ENCODE data around the gene FER.

The FER gene

GRCh38 chr5:108937221-108937620 lies 189.5 kb downstream of the FER start:
- Histone ChIP-seq H3K4me1 (ENCODE audit: insufficient read depth, low read length, severe bottlenecking) (no peaks in the 10 kb centered on the region), H3K9me2 (ENCODE audit: low read depth, low read length) (no peaks in the 10 kb centered on the region), H3K9ac (ENCODE audit: low read length) (no peak overlapping the region), H3K4me2 (ENCODE audit: low read length) (no peak overlapping the region), H3F3A (ENCODE audit: insufficient read depth, low read length) (no peaks in the 10 kb centered on the region), H3K9me3 (ENCODE audit: low read length) (no peaks in the 10 kb centered on the region), H3K36me3 (ENCODE audit: insufficient read depth, low read length) (no peaks in the 10 kb centered on the region), H3K4me3 (ENCODE audit: low read depth, low read length, poor library complexity, severe bottlenecking) (no peak overlapping the region), H3K27me3 (ENCODE audit: insufficient read depth, low read length) (no peaks in the 10 kb centered on the region), H2AFZ (ENCODE audit: low read length) (no peak overlapping the region), H3K79me2 (ENCODE audit: insufficient read depth, low read length) (no peaks in the 10 kb centered on the region), H3K27ac (ENCODE audit: low read depth, low read length, poor library complexity, severe bottlenecking) (no peak overlapping the region), H4K20me1 (ENCODE audit: insufficient read depth, low read length) (no peaks in the 10 kb centered on the region)
- TF ChIP-seq CTCF (IDR thresholded peaks at IDR 0.05; ENCODE audit: low read length) (no peak), EZH2 (IDR thresholded peaks at IDR 0.05; ENCODE audit: borderline replicate concordance, low read length) (no peak)

- Histone ChIP-seq H3K79me2 (ENCODE audit: insufficient read depth, low read length) (no peaks in the 10 kb centered on the region), H3K9ac (ENCODE audit: low read length) (no peak overlapping the region), H3K4me2 (ENCODE audit: low read length) (no peak overlapping the region), H3K4me1 (ENCODE audit: insufficient read depth, low read length, severe bottlenecking) (no peaks in the 10 kb centered on the region), H3K27me3 (ENCODE audit: insufficient read depth, low read length) (no peaks in the 10 kb centered on the region), H3K9me3 (ENCODE audit: low read length) (no peaks in the 10 kb centered on the region), H2AFZ (ENCODE audit: low read length) (no peak overlapping the region), H3K36me3 (ENCODE audit: insufficient read depth, low read length) (no peaks in the 10 kb centered on the region), H4K20me1 (ENCODE audit: insufficient read depth, low read length) (no peaks in the 10 kb centered on the region), H3K4me3 (ENCODE audit: low read depth, low read length, poor library complexity, severe bottlenecking) (no peak overlapping the region), H3K27ac (ENCODE audit: low read depth, low read length, poor library complexity, severe bottlenecking) (no peak overlapping the region), H3F3A (ENCODE audit: insufficient read depth, low read length) (no peaks in the 10 kb centered on the region), H3K9me2 (ENCODE audit: low read depth, low read length) (no peaks in the 10 kb centered on the region)
- TF ChIP-seq CTCF (IDR thresholded peaks at IDR 0.05; ENCODE audit: low read length) (no peak), EZH2 (IDR thresholded peaks at IDR 0.05; ENCODE audit: borderline replicate concordance, low read length) (no peak)
Measured at GRCh38 chr5:108940506-108940905, 192.8 kb downstream of the FER start.

- Histone ChIP-seq H3K27ac (ENCODE audit: low read depth, low read length, poor library complexity, severe bottlenecking) (no peak overlapping the region), H3K4me3 (ENCODE audit: low read depth, low read length, poor library complexity, severe bottlenecking) (no peak overlapping the region), H3K4me1 (ENCODE audit: insufficient read depth, low read length, severe bottlenecking) (no peaks in the 10 kb centered on the region), H4K20me1 (ENCODE audit: insufficient read depth, low read length) (no peaks in the 10 kb centered on the region), H3K36me3 (ENCODE audit: insufficient read depth, low read length) (no peaks in the 10 kb centered on the region), H3K9me3 (ENCODE audit: low read length) (no peaks in the 10 kb centered on the region), H3K79me2 (ENCODE audit: insufficient read depth, low read length) (no peaks in the 10 kb centered on the region), H3K9me2 (ENCODE audit: low read depth, low read length) (no peaks in the 10 kb centered on the region), H3K9ac (ENCODE audit: low read length) (no peak overlapping the region), H3K27me3 (ENCODE audit: insufficient read depth, low read length) (no peaks in the 10 kb centered on the region), H2AFZ (ENCODE audit: low read length) (no peak overlapping the region), H3K4me2 (ENCODE audit: low read length) (no peak overlapping the region), H3F3A (ENCODE audit: insufficient read depth, low read length) (no peaks in the 10 kb centered on the region)
- TF ChIP-seq EZH2 (IDR thresholded peaks at IDR 0.05; ENCODE audit: borderline replicate concordance, low read length) (no peak), CTCF (IDR thresholded peaks at IDR 0.05; ENCODE audit: low read length) (no peak)
Measured at GRCh38 chr5:108941746-108942145, 194.0 kb downstream of the FER start.
